GM21367 (cell line): ENCODE results near the gene ANXA11.
A peak's percentile ranks its signal among the peaks of the same experiment; 100 is the strongest.

ENCODE experiments used
- ATAC-seq: cut with Tn5 transposase; IDR thresholded peaks from one replicate; pipeline ENCODE4 v1.9.1; 2021; ENCODE audit not compliant: unreplicated experiment

Gene ANXA11

GRCh38 chr10:80191589-80192270 lies 13.6 kb downstream of the ANXA11 start:
- no peak for ATAC-seq

GRCh38 chr10:80188713-80189112 lies 16.6 kb downstream of the ANXA11 start:
- ATAC-seq: no peak

DNA sequence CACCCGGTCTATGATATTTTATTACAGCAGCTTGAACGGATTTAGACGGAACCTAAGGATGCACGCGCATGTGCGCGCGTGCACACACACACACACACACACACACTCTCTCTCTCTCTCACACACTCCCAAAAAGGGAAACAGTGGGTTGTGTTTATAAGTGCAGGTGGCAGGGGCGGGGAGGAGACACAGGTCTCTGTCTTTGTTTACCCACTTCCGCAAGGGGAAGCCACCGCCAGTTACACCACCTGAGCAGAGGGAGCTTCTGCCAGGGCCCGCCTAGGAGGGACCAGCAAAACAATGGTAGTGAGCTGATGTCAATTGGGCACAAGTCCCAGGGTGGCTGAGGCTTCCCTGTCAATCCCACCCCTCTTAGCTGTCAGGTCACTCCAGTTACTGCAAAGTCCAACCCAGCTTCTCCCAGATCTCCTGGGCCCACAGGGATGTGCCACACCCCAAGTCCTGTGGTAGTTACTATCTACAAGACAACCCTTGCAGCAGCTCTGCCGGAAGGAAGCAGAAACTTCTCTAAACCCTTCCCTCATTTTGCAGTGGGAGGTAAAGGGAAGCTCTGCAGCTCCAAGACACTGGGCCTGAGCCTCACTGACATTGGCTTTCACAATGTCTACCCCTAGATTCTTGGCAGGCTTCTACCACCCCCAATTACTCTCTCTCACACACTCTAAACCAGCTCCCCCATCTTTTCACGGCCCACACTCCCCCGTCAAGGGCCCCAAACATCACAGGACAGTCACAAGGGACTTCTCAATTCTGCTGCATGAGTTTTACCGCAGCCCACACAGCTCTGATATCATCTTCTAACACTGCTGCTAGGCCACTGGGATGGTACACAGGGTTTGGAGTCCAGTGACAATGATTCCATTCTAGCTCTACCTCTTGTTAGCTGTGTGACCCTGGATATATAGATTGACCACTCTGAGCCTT lies 17.6 kb downstream of the ANXA11 start:
- ATAC-seq: peak; percentile 88

DNA sequence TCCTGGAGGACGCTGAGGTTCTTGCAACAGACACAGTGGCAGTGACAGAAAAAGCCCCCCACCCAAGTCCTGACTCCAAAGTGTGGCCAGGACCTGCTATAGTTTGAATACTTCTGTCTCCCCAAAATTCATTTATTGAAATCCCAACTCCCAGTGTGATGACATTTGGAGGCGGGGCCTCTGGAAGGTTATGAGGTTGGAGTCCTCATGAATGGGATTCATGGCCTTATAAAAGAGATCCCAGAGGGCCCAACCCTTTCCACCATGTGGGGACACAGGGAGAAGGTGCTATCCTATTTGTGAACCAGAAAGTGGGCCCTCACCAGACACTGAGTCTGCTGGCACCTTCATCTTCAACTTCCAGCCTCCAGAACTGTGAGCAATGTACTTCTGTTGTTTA lies 18.3 kb downstream of the ANXA11 start:
- no peak for ATAC-seq

- ATAC-seq: no peak
Observed at GRCh38 chr10:80186364-80187012, 18.8 kb downstream of the ANXA11 start.

GRCh38 chr10:80185578-80186299 lies 19.6 kb downstream of the ANXA11 start:
- no peak for ATAC-seq

DNA sequence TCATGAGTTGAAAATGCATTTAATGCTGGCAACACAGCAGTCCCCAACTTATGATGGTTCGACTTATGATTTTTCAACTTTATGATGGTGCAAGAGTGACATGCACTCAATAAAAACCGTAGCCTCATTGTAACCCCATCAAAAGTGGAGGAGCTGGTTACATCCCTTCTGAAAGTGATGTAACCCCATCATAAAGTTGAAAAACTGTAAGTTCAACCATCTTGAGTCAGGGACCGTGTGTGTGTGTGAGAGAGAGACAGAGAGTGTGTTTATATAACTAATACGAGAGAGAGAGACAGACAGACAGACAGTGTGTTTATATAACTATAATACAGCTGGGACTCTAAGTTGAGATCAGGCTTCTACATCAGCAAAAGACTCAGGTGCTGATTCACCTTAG lies 21.0 kb downstream of the ANXA11 start:
- ATAC-seq: no peak

- no peak for ATAC-seq
Observed at GRCh38 chr10:80183436-80183835, 21.9 kb downstream of the ANXA11 start.

DNA sequence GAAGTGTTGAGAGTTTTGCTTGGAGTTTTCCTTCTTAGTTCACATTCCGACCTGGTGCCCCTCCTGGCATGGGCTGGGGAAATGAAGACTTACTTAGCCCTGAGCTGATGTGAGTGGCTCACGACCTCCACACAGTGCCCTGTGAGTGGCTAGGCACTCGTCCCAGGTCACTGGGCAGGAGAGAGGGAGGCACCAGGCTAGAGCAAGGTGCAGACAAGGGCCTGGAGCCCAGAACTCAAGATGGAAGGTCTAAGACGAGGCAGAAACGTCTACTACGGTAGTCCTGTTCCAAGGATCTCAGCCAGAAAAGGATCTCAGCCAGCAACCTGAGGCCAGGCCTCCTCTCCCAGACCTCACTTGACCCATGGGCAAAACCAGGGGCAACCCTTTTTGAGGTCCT lies 22.4 kb downstream of the ANXA11 start:
- ATAC-seq: no peak

GRCh38 chr10:80177781-80178636 lies 27.3 kb downstream of the ANXA11 start:
- no peak for ATAC-seq

DNA sequence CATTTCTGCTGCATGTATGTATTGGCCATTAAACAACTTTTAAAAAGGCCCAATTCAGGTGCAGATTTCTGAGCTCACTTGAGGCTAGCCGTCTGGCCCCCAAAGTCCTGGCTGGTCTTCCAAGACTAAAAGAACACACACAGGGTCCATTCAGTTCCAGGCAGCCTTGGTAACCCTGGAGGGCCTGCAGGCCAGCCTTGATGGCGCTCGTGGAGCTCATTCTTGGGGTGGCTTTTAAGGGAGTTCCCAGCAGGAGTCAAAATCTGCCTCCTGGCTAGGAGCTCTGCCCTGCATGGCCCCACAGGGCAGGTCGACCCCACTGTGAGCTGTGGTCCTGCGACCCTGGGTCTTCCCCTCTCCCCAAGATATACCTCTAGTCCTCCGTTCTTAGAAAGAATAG lies 28.8 kb downstream of the ANXA11 start:
- ATAC-seq: no peak

- no peak for ATAC-seq
Observed at GRCh38 chr10:80174641-80175395, 30.5 kb downstream of the ANXA11 start.

DNA sequence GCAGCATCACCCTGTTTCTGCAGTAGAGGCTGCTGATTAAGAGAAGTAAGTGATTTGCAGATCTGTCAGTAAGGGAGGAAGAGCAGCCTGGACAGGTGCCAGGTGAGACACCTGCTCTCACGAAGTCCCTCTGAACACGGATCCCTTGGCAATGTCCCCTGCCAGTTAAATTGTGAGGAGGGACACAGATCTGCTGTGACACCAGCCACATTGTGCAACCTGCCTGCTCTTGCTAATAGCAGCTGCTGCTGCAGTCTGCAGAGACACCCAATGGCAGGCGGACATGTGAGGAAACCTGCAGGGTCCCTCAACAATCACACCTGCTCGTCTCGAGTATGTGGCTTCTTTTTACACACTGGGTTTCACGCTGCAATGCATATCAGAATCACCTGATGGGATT lies 31.9 kb downstream of the ANXA11 start:
- no peak for ATAC-seq

GRCh38 chr10:80172896-80173295 lies 32.4 kb downstream of the ANXA11 start:
- ATAC-seq: no peak

- ATAC-seq: no peak
Observed at GRCh38 chr10:80171248-80171660, 34.1 kb downstream of the ANXA11 start.

DNA sequence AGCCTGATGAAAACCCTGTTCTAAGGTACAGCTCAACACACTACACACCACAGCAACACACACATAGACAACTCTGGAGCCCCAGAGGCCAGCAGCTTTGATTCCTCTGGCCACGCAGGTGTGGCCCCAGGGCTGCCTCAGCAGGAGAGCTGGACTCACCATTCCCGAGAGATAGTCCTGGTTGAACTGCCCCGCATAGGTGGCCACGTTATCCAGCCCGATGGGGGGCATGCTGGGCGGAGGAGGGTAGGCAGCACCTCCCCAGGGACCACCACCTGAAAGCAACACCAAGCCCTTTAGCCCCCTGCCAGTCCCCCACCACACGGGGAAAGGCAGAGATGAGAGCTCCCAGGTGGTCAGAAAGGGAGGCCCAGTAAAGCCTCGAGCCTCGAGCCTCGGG lies 34.7 kb downstream of the ANXA11 start:
- ATAC-seq: no peak

DNA sequence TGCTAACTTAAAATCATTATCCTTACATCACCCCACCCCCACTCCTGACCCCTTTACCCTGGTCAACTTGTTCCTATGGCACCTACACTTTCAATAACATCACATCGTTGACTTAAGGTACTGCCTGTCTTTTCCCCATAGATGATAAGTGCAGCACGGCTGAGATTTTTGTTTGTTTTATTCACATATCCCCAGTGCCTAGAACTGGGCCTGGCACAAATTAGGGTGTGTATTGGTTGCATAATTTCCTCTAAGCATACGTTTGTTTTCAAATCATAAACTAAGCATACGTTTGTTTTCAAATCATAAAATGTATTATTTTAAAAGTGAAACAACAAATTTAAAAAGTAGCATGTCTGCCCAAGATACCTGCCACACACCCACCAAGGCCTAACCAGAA lies 35.3 kb downstream of the ANXA11 start:
- no peak for ATAC-seq

GRCh38 chr10:80168679-80169380 lies 36.5 kb downstream of the ANXA11 start:
- no peak for ATAC-seq

DNA sequence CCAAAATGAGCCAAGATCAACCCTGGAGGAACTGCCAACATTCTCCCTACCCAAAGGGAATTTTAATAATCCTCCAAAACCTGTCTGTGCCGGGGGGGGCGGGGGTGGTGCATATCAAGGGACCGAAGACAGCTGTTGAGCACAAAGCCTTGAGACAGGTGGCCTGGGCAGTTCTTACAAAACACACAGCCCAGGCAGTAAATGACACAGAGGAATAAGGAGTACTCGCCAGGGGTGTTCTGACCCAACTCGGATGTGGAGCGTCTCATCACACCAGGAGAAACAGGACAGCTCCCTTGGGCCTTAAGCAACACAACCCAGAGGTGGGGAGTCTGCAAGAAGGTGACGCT lies 37.2 kb downstream of the ANXA11 start:
- no peak for ATAC-seq
